Measurements from ENCODE around the gene KPNB1.
A peak's percentile ranks its signal among the peaks of the same experiment; 100 is the strongest.

KPNB1 gene

DNA sequence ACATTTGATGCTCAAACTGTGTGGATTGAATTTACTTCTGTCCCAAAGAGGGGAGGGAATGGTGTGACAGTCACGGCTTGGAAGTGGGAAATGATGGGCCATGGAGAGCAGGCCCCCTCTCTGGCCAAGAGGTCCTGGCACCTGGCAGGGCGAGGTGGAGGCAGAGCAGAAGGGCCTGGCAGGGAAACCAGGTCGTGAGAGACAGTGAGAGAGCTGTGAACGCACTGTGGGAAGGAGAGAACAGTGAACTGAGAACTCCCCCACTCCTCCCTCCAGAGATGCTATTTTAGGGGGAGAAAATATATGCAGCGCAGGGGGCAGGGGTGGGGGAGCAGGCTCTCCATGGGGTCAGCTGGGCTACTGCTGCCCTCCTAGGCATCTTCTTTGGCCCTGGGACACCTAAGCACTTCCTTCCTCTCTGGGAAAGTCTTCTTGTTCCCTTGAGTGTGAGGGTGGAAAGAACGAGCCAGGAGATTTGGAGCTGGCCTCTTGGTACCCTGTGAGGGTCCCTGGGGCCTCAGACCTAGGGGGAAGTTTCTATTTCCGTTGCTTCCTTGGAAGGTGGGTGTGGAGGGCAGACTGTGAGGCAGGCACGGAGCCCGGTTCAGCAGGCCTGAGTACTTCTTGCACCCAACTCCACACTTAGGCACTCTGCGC, 66.1 kb downstream of the KPNB1 start:
- DNase-seq (ENCODE audit: low read depth): no peak
- TF ChIP-seq CTCF (IDR thresholded peaks at IDR 0.05; ENCODE audit: low read depth, low read length, missing control alignments): no peak
- in situ Hi-C loops (cut with HindIII; ENCODE audit: low sequenced_read_pairs): no loop called here
- no peak overlapping the region for H3K4me3 ChIP-seq (ENCODE audit: low read depth, low read length)

GRCh38 chr17:47716375-47716774, 66.7 kb downstream of the KPNB1 start:
- DNase-seq (ENCODE audit: low read depth): no peak
- H3K4me3 ChIP-seq (ENCODE audit: low read depth, low read length): no peak overlapping the region
- TF ChIP-seq CTCF (IDR thresholded peaks at IDR 0.05; ENCODE audit: low read depth, low read length, missing control alignments): no peak
- in situ Hi-C loops (cut with HindIII; ENCODE audit: low sequenced_read_pairs): no loop called here

DNA sequence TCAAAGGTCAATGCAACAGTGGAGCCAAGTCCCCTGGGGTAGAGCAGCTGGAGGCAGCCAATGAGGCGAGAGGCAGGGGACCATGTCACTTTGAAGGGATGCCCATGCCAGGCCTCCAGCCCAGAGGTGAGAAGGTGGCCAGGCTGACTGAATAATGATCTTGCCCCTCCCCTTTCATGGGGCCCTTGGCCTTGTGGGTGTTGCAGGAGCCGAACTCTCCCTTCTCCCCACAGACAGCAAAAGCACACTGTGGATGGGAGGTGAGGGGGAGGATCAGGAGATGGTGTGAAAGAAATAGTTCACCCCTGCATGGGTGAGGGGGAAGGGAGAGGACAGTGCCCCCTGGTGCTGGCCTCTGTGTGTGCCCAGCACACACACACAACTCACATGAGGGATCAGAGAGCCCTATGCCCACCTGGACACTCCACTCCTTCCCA, 67.6 kb downstream of the KPNB1 start:
- in situ Hi-C loops (cut with HindIII; ENCODE audit: low sequenced_read_pairs): no loop called here
- TF ChIP-seq CTCF (IDR thresholded peaks at IDR 0.05; ENCODE audit: low read depth, low read length, missing control alignments): peak; percentile 47
- no peak for DNase-seq (ENCODE audit: low read depth)
- H3K4me3 ChIP-seq (ENCODE audit: low read depth, low read length): no peak overlapping the region

GRCh38 chr17:47717979-47718621, 68.4 kb downstream of the KPNB1 start:
- H3K4me3 ChIP-seq (ENCODE audit: low read depth, low read length): no peak overlapping the region
- DNase-seq (ENCODE audit: low read depth): no peak
- TF ChIP-seq CTCF (IDR thresholded peaks at IDR 0.05; ENCODE audit: low read depth, low read length, missing control alignments): no peak
- in situ Hi-C loops (cut with HindIII; ENCODE audit: low sequenced_read_pairs): no loop called here

DNA sequence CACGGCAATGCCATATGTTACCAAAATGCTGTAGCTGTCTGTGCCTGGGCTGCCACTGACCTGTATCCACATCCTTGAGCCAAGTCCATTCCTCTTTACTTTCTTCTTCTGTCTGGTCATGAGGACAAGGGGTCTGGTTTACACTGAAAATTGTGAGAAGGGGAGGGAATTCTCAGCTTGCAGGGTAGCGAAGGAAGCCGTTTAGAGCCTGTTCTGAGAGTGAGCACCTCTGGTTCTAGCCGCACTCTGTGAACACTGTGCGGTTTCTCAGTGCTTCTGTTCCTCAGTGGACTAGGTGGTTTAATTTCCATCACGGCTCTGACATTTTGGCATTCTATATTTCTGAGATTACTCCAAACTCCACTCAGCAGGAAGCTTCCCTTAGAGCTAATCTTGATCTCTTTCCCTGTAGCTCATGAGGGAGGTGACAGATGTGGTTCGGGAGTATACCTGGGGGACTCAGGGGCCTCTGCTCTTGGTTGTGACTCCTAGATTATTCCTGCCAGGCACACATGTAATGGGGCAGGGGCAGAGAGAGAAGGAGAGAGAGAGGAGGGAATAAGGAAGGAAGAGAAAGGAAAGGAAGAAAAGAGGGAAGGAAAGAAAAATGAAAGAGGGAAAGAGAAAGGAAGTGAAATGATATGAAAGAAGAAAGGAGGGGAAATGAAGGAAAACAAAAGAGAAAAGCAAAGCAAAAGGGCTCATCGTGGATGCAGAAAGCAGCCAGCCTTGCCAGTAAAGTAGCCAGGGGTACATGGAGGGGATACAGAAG, 69.1 kb downstream of the KPNB1 start:
- H3K4me3 ChIP-seq (ENCODE audit: low read depth, low read length): no peak overlapping the region
- in situ Hi-C loops (cut with HindIII; ENCODE audit: low sequenced_read_pairs): no loop called here
- no peak for TF ChIP-seq CTCF (IDR thresholded peaks at IDR 0.05; ENCODE audit: low read depth, low read length, missing control alignments)

GRCh38 chr17:47719411-47720152, 69.9 kb downstream of the KPNB1 start:
- TF ChIP-seq CTCF (IDR thresholded peaks at IDR 0.05; ENCODE audit: low read depth, low read length, missing control alignments): no peak
- in situ Hi-C loops (cut with HindIII; ENCODE audit: low sequenced_read_pairs): no loop called here
- no peak overlapping the region for H3K4me3 ChIP-seq (ENCODE audit: low read depth, low read length)
- DNase-seq (ENCODE audit: low read depth): peak; percentile 46

More for the DNA sequence above, 69.1 kb downstream of the KPNB1 start:
- DNase-seq (ENCODE audit: low read depth): no peak
